Muscle of leg (tissue), 11 donors: ENCODE measurements around the gene RLF. TPM values are rescaled to one million over a fixed set of nuclear protein-coding genes. Genes with fewer than 3 reads are reported as not detected.
A peak's percentile ranks its signal among the peaks of the same experiment; 100 is the strongest.

Experiments used
- DNase-seq: peaks from one replicate; pipeline ENCODE4 v3.0.0; 2013
- H3K27ac ChIP-seq: one replicate; pipeline ENCODE4 v1.5.1; 2013; ENCODE audit warnings: mild to moderate bottlenecking, low read length, control low read depth
- H3K27me3 ChIP-seq: one replicate; pipeline ENCODE4 v1.6.1; 2013; ENCODE audit warnings: low read length; ENCODE audit not compliant: control insufficient read depth, insufficient read depth
- H3K36me3 ChIP-seq: one replicate; pipeline ENCODE4 v1.6.1; 2013; ENCODE audit warnings: low read length; ENCODE audit not compliant: control insufficient read depth, insufficient read depth
- H3K4me1 ChIP-seq: one replicate; pipeline ENCODE4 v1.6.1; 2013; ENCODE audit warnings: low read length; ENCODE audit not compliant: control insufficient read depth, insufficient read depth
- H3K4me3 ChIP-seq: one replicate; pipeline ENCODE4 v1.5.1; 2013; ENCODE audit warnings: low read length, control low read depth
- H3K9me3 ChIP-seq: replicated peaks from 2 replicates; pipeline ENCODE4 v1.6.1; 2013; ENCODE audit warnings: low read depth, low read length; ENCODE audit not compliant: control insufficient read depth
- WGBS: methylation state at CpG from one replicate; pipeline ENCODE4 v1.1.5; 2013; ENCODE audit warnings: missing lambda C conversion rate; ENCODE audit not compliant: insufficient coverage; 5-methylcytosine and 5-hydroxymethylcytosine counted together
- polyA plus RNA-seq, 8 donors: library from polyadenylated mRNA; unstranded; fragments of 120-200 nt; gene quantifications; one replicate each; pipeline versions ENCODE4 v1.2.1 to v1.2.3, GENCODE V29; 2013; ENCODE audit warnings: inconsistent platforms in 1 of 8, low replicate concordance in 1 of 8; ENCODE audit not compliant: insufficient read length in 8 of 8, insufficient read depth in 1 of 8
- total RNA-seq: library from RNA; stranded (reverse); fragments of 120-200 nt; gene quantifications from one replicate; pipeline ENCODE4 v1.2.4, GENCODE V29; 2013

The RLF gene
- total and polyA plus RNA-seq, 9 donors = 11.4 to 21.6 (median 14.0) TPM

DNA sequence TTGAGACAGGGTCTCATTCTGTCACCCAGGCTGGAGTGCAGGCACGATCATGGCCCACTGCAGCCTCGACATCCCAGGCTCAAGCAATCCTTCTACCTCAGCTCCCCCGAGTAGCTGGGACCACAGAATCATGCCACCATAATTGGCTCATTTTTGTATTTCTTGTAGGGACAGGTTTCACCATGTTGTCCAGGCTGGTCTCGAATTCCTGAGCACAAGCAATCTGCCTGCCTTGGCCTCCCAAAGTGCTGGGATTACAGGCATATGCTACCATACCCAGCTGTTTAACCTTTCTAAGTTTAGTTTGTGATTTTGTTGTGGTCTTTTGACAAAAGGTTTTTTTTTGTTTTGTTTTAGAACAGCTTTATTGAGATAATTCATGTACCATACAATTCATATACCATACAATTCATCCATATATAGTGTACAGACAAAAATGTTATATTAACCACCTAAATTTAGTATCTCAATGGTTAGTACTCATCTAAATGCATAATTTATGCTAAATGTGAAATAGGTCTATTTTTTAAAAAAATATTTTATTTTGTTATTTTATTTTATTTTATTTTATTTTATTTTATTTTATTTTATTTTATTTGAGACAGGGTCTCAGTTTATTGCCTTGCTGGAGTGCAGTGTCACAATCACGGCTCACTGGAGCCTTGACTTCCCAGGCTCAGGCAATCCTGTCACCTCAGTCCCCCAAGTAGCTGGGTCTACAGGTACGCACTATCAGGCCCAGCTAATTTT, 105.8 kb downstream of the RLF start:
- Histone ChIP-seq H3K9me3 (no peaks in the 10 kb centered on the region), H3K4me3 (no peak overlapping the region), H3K36me3 (peaks cover 24% of the 10 kb centered on the region), H3K27ac (no peak overlapping the region), H3K27me3 (no peaks in the 10 kb centered on the region), H3K4me1 (no peaks in the 10 kb centered on the region)
- no CpG with 5 or more reads among the region's 6 CpGs for WGBS
- no peak for DNase-seq

DNA sequence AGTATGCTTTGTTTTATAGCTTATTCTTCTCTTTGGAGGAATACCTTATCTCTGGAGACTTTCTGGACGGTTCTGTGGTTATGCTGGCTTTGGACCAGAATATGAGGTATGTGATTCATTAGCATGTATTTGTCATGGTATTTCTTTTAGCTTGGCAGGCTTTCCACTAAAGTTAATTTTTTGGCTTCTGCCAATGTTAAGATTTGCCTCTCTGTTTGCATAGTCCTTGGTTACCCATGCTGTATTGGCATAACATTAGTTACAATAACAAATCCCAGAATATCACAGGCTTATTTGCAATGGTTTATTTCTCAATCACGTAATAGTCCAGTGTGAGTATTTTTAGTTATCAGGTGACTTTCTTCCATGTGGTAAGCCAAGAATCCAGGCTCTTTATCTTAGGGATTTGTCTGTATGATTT, 106.6 kb downstream of the RLF start:
- H3K36me3 ChIP-seq = peaks cover 32% of the 10 kb centered on the region
- H3K9me3 ChIP-seq = no peaks in the 10 kb centered on the region
- no peaks in the 10 kb centered on the region for H3K27me3 ChIP-seq
- H3K4me1 ChIP-seq = no peaks in the 10 kb centered on the region
- no peak overlapping the region for H3K4me3 ChIP-seq
- H3K27ac ChIP-seq = no peak overlapping the region
- no CpG with 5 or more reads among the region's 2 CpGs for WGBS
- DNase-seq = peak; percentile 7

DNA sequence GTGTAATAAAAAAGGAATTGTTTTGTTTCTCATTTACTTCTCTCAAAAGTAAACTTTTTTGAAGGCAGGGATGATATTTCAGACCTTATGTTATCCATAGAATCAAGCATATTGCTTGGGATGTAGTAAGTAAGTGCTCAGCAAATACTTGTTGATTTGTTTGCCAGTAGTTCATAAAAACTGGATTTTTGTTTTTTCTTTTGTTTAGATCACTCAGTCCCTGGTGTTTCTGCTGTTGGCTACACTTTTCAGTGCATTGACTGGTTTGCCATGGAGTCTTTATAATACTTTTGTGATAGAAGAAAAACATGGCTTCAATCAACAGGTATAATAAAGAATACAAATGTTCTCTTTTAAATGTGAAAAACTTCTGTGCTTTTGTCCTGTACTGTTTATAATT, 107.0 kb downstream of the RLF start:
- Histone ChIP-seq H3K36me3 (peaks cover 33% of the 10 kb centered on the region), H3K27me3 (no peaks in the 10 kb centered on the region), H3K4me3 (no peak overlapping the region), H3K4me1 (no peaks in the 10 kb centered on the region), H3K27ac (no peak overlapping the region), H3K9me3 (no peaks in the 10 kb centered on the region)
- DNase-seq = no peak

GRCh38 chr1:40270152-40270834, 109.1 kb downstream of the RLF start:
- WGBS = 100% methylated on average over 2 of the region's 3 CpGs
- DNase-seq = no peak
- H3K27me3 ChIP-seq = no peaks in the 10 kb centered on the region
- H3K4me1 ChIP-seq = no peaks in the 10 kb centered on the region
- H3K4me3 ChIP-seq = no peak overlapping the region
- no peak overlapping the region for H3K27ac ChIP-seq
- peaks cover 36% of the 10 kb centered on the region for H3K36me3 ChIP-seq
- H3K9me3 ChIP-seq = no peaks in the 10 kb centered on the region

GRCh38 chr1:40272653-40273213, 111.5 kb downstream of the RLF start:
- H3K27me3 ChIP-seq = no peaks in the 10 kb centered on the region
- H3K4me3 ChIP-seq = no peak overlapping the region
- H3K9me3 ChIP-seq = no peaks in the 10 kb centered on the region
- H3K36me3 ChIP-seq = peaks cover 40% of the 10 kb centered on the region
- no peaks in the 10 kb centered on the region for H3K4me1 ChIP-seq
- no CpG with 5 or more reads among the region's 3 CpGs for WGBS
- no peak for DNase-seq
- no peak overlapping the region for H3K27ac ChIP-seq

- no peaks in the 10 kb centered on the region for H3K9me3 ChIP-seq
- H3K36me3 ChIP-seq = peaks cover 38% of the 10 kb centered on the region
- H3K4me3 ChIP-seq = no peak overlapping the region
- DNase-seq = no peak
- H3K4me1 ChIP-seq = no peaks in the 10 kb centered on the region
- no peaks in the 10 kb centered on the region for H3K27me3 ChIP-seq
- no peak overlapping the region for H3K27ac ChIP-seq
- 67% methylated on average over 1 of the region's 4 CpGs for WGBS
Observed at GRCh38 chr1:40273547-40274166, 112.5 kb downstream of the RLF start.

DNA sequence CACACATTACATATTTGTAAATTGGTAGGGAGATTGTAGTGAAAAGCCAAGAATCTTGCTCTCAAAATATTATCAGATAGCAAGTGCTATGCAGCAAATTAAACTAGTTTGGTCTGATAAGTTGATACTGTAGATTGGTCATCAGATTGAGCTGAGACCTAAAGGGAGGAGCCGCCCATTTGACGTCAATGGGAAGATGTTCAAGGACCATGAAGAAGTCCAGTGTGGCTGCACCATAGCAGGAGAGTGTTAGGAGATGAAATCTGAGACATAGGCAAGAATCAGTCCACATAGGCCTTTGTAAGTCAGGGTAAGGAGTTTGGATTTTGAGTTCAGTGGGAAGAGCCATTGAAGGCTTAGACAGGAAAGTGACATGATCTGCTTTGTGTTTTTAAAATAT, 113.1 kb downstream of the RLF start:
- H3K27ac ChIP-seq = no peak overlapping the region
- H3K9me3 ChIP-seq = no peaks in the 10 kb centered on the region
- no peak for DNase-seq
- no peak overlapping the region for H3K4me3 ChIP-seq
- H3K27me3 ChIP-seq = no peaks in the 10 kb centered on the region
- WGBS = 92% methylated on average over 2 of the region's 2 CpGs
- no peaks in the 10 kb centered on the region for H3K4me1 ChIP-seq
- H3K36me3 ChIP-seq = peaks cover 33% of the 10 kb centered on the region

DNA sequence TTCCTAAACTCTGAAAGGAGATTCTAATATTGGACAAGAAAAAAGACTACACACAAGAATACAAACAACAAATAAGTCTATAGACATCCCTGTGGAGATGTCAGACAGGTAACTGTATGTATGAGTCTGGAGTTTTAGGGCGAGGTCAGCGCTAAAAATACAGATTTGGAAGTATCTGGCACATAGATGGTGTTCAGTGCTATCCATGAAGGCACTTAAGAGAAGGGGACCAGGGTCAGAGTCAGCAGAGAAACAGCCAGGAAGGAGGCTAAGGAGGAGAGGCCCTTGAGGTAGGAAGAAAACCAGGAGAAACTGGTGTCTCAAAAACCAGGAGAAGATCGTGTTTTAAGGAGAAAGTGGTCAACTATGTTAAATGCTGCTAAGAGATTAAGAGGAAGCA, 114.9 kb downstream of the RLF start:
- Histone ChIP-seq H3K36me3 (peaks cover 22% of the 10 kb centered on the region), H3K9me3 (no peaks in the 10 kb centered on the region), H3K27ac (no peak overlapping the region), H3K4me3 (no peak overlapping the region), H3K4me1 (no peaks in the 10 kb centered on the region), H3K27me3 (no peaks in the 10 kb centered on the region)
- 94% methylated on average over 3 of the region's 3 CpGs for WGBS
- no peak for DNase-seq

DNA sequence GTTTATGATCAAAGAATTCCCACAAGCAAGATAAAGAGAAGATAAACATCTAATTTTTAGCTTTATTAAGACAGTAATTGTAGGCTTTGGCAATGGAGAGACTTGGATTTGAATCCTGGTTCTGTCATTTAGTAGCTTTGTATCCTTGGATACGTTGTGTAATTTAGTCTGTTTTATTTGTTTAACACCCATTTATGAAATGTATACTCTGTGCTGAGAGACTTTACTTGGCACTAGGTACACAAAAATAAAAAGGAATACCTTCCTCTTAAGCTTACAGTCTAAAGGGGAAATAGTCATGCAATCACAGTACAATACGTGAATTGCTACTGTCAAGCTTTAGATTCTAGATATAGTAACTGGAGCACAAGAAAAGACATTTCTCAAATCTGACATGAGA, 120.7 kb downstream of the RLF start:
- Histone ChIP-seq H3K27me3 (no peaks in the 10 kb centered on the region), H3K4me3 (no peak overlapping the region), H3K36me3 (peaks cover 18% of the 10 kb centered on the region), H3K9me3 (no peaks in the 10 kb centered on the region), H3K27ac (no peak overlapping the region), H3K4me1 (no peaks in the 10 kb centered on the region)
- no peak for DNase-seq
- WGBS = no CpG with 5 or more reads among the region's 2 CpGs
